ENCODE data around the gene SUMO1. TPM values are rescaled to one million over a fixed set of nuclear protein-coding genes. Genes with fewer than 3 reads are reported as not detected.

The SUMO1 gene
- 79.6 and 121 TPM in 2 replicates for total RNA-seq

DNA sequence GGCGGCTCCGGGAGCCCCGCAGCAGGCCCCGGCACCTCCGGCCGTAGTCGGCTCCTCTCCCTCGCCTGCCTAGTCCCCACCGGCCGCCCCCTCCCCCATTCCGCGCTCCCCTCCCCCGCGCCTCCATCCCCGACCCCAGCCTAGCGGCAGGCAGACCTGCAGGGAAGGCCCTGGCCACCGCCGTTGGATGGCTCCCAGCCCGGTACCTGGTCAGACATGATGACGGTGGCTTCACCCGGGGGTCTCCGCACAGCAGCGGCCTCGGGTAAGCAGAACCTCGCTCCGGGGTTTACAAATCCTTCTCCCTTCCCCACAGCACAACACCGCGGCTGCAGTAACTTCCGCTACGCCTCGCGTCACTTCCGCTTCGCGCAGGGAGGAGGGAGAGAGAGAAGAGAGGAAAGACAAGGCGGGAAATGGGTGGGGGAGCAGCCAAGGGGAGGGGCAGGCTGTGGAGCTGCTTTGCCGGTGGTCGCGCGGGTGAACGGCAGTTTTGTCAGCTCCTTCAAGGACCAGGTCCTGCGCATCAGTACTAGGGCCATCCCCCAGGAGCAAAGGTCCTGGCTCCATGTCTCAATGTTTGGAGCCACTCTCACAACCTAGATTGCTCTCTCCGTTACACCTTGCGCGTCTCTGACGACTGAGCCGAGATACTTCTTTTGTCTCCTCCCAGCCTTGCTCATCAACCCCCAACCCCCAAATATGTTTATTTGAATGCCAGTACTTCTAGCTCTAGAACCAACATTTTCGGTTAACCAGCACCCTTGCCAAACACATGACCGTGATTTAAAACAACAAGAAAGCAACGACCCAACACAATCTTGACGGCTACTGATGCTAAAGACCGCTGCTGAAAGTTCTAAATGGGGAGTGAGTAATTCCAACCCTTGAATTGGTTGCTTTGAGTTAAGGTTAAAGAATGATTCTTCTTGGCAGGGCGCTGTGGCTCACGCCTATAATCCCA is at the start of gene SUMO1:
TSS of gene SUMO1 (minus strand) at position 364 of the 964 bp plus-strand sequence. CDS start at position 218, 146 bp downstream.

DNA sequence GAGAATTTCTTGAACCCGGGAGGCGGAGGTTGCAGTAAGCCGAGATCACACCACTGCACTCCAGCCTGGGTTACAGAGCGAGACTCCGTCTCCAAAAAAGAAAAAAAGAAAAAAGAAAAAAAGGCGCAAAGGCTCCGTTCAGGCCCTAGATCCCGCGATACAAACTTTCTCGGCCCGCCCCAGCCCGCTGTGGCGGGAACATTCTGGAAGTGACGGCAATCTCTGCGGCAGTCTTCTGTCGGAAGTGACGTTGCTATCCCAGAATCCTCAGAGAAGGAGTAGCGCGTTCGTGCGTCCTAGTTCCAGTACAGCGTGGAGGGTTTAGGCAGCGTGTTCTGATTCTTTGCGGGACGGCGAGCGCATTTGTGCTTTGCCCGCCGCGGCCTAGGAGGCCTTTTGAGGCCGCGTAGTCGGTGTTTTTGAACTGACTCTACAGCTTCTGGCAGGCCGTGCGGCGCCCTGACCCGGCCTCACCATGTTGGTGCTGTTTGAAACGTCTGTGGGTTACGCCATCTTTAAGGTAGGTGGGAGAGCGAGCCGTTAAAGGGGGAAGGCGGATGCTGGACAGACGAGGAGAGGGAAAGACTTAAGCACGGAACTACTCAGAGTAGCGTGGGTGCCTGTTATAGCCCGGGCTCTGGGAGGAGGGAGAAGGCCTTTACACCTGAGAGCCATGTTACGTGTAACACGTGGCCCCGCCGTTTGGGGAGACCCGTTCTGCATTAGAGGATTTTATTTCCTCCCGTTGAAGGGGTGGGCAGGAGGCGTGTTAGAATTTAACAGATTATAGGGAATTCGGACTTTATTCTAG is 27.3 kb upstream of the SUMO1 start, which contains the start of gene NOP58:
TSS of gene NOP58 (plus strand) at position 297 of the 811 bp plus-strand sequence. CDS start at position 476, 179 bp downstream.

Other genes starting within 250 kb of the SUMO1 start
- 2.1 and 4.1 TPM in 2 replicates for gene FZD7, start 204.7 kb downstream of the SUMO1 start, total RNA-seq
- not detected in 2 replicates for gene KIAA2012, start 165.3 kb downstream of the SUMO1 start, total RNA-seq
- gene NOP58, start 27.2 kb upstream of the SUMO1 start, total RNA-seq: 90.9 and 95.1 TPM in 2 replicates
- gene BMPR2, start 137.7 kb upstream of the SUMO1 start, total RNA-seq: 9.9 and 47.3 TPM in 2 replicates